ENCODE results near the gene RAP1GAP2.

DNA sequence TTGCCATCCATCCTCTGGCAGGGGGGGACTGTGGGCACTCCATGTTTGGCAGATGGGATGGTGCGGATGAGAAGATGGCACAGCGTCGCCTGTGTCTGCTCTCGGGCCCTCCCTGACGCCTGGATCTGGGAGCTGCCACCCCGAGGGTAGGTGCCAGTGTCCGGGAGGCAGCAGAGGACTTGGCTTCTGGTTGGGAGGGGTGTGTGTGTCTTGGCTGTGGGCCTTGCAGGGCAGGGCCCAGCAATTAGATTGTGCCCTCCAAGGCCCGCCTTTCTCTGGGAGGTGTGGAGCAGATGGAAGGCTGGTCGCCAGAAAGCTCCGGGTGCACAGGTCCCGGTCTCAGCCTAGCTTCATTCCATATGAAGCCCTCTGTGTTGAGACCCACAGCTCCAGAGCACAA lies 1.4 kb downstream of the RAP1GAP2 start:
- TF ChIP-seq, protein P1, sequence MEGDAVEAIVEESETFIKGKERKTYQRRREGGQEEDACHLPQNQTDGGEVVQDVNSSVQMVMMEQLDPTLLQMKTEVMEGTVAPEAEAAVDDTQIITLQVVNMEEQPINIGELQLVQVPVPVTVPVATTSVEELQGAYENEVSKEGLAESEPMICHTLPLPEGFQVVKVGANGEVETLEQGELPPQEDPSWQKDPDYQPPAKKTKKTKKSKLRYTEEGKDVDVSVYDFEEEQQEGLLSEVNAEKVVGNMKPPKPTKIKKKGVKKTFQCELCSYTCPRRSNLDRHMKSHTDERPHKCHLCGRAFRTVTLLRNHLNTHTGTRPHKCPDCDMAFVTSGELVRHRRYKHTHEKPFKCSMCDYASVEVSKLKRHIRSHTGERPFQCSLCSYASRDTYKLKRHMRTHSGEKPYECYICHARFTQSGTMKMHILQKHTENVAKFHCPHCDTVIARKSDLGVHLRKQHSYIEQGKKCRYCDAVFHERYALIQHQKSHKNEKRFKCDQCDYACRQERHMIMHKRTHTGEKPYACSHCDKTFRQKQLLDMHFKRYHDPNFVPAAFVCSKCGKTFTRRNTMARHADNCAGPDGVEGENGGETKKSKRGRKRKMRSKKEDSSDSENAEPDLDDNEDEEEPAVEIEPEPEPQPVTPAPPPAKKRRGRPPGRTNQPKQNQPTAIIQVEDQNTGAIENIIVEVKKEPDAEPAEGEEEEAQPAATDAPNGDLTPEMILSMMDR (conservative IDR thresholded peaks at IDR 0.05; ENCODE audit: low read length): no peak
- TF ChIP-seq EZH2phosphoT487 (IDR thresholded peaks at IDR 0.05; ENCODE audit: borderline replicate concordance, low read depth, low read length): no peak
